TTC549 (cell line): ENCODE results near the gene AGXT2.

Experiments
- FAIRE-seq: peaks from 2 replicates; lab custom pipeline; 2012; peaks lifted over from hg19 to GRCh38; lab: Jason Lieb, UNC

The AGXT2 gene

GRCh38 chr5:35047785-35048404, at the start of gene AGXT2:
Gene AGXT2 (minus strand): TSS chr5:35047949. CDS start chr5:35047892, 57 bp downstream.
- no peak for FAIRE-seq

- FAIRE-seq: no peak
These were observed 49.2 kb upstream of the AGXT2 start for GRCh38 chr5:35096932-35097331.

- FAIRE-seq: no peak
These were observed 48.5 kb upstream of the AGXT2 start for GRCh38 chr5:35096216-35096615.

GRCh38 chr5:35095366-35095765, 47.6 kb upstream of the AGXT2 start:
- no peak for FAIRE-seq

GRCh38 chr5:35094948-35095347, 47.2 kb upstream of the AGXT2 start:
- no peak for FAIRE-seq

GRCh38 chr5:35092703-35093102, 45.0 kb upstream of the AGXT2 start:
- no peak for FAIRE-seq

GRCh38 chr5:35091704-35092103, 44.0 kb upstream of the AGXT2 start:
- FAIRE-seq: no peak

GRCh38 chr5:35089334-35090314, 41.9 kb upstream of the AGXT2 start:
- no peak for FAIRE-seq

- FAIRE-seq: no peak
These were observed 40.2 kb upstream of the AGXT2 start for GRCh38 chr5:35087991-35088390.

GRCh38 chr5:35083150-35083549, 35.4 kb upstream of the AGXT2 start:
- FAIRE-seq: no peak

GRCh38 chr5:35082530-35082929, 34.8 kb upstream of the AGXT2 start:
- FAIRE-seq: no peak

GRCh38 chr5:35081134-35081533, 33.4 kb upstream of the AGXT2 start:
- no peak for FAIRE-seq

- no peak for FAIRE-seq
These were observed 25.4 kb upstream of the AGXT2 start for GRCh38 chr5:35073160-35073559.

GRCh38 chr5:35069188-35069587, 21.4 kb upstream of the AGXT2 start:
- FAIRE-seq: no peak

GRCh38 chr5:35067985-35068384, 20.2 kb upstream of the AGXT2 start:
- no peak for FAIRE-seq

- no peak for FAIRE-seq
These were observed 18.6 kb upstream of the AGXT2 start for GRCh38 chr5:35066260-35066795.

- no peak for FAIRE-seq
These were observed 15.7 kb upstream of the AGXT2 start for GRCh38 chr5:35063414-35063813.

GRCh38 chr5:35061211-35061770, 13.5 kb upstream of the AGXT2 start:
- FAIRE-seq: no peak

GRCh38 chr5:35060236-35060635, 12.5 kb upstream of the AGXT2 start:
- no peak for FAIRE-seq

GRCh38 chr5:35059251-35059650, 11.5 kb upstream of the AGXT2 start:
- FAIRE-seq: no peak

GRCh38 chr5:35058374-35058788, 10.6 kb upstream of the AGXT2 start:
- no peak for FAIRE-seq

GRCh38 chr5:35056686-35057085, 8.9 kb upstream of the AGXT2 start:
- FAIRE-seq: no peak

- no peak for FAIRE-seq
These were observed 5.1 kb upstream of the AGXT2 start for GRCh38 chr5:35052838-35053237.
